ENCODE data around the gene ATP1A1.

The ATP1A1 gene

DNA sequence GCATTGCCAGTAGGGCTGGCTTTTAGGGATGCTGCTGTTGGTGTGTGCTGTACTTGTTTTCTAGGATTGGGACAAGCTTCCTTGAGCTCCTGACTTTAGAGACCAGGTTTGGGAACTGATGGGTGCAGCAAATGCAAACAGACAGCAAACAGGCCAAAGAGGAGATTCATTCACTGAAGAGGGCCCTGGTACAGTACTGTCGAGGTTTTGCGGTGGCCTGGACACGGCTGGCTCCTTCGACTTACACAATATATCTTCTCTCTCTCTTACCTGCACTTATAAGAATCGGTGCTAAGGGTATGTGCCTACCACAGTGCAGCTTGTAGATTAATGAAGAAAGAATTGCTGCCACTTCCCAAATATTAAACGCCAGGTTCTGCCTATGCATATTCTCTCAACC, 44.6 kb downstream of the ATP1A1 start:
- H3K36me3 Mint-ChIP-seq, result peaks cover 13% of the 10 kb centered on the region
- H3K4me3 Mint-ChIP-seq, result peak overlapping the region; percentile 83
- no peaks in the 10 kb centered on the region for H3K9me3 Mint-ChIP-seq
- peaks cover 24% of the 10 kb centered on the region for H3K4me1 Mint-ChIP-seq
- DNase-seq (ENCODE audit: low spot score in 2 of 2), result peak in 1 of 2 donors; percentile 47
- ATAC-seq, result no peak
- H3K27ac Mint-ChIP-seq, result peak overlapping the region; percentile 92

GRCh38 chr1:116418091-116418830, 45.2 kb downstream of the ATP1A1 start:
- H3K4me3 Mint-ChIP-seq, result peak overlapping the region; percentile 83
- peak; percentile 94 for ATAC-seq
- no peaks in the 10 kb centered on the region for H3K9me3 Mint-ChIP-seq
- peaks cover 13% of the 10 kb centered on the region for H3K36me3 Mint-ChIP-seq
- H3K27ac Mint-ChIP-seq, result peak overlapping the region; percentile 92
- H3K4me1 Mint-ChIP-seq, result peaks cover 24% of the 10 kb centered on the region
- peak; percentile 77 to 91 for DNase-seq (ENCODE audit: low spot score in 2 of 2)

DNA sequence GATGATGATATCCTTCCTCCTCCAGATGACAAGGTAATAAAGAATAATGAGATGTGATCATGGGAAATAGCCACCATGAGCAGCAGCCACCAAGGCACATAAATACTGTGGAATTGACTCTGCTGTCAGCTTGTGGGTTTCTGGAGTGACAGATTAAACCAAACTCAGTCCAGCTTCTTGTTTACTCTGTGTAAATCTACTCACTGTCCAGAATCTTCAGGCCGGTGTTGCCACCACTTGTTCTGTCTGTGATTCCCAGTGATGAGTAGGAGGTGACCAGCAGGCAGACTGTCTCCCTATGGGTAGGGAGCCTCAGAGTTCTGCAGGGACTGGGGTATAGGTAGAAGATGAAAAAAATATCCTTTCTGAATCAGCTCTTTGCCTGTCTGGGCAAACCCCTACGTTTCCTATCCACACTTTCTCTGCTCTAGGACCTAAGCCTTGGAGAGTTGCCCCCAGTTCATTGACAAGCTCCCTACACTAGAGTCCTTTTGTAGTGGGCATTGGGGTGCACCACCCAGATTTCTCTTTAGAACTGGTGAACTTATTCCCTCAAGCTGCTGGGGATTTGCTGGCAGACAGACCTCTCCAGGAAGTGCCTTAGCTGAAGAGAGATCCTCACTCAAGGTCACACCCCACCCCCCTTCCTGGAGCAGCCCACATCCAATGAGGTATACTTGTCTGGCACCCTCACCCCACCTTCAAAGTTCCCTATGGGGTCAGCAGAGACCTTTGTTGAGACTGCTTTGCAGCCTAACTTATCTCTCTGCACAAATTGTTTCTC, 47.6 kb downstream of the ATP1A1 start:
- no peaks in the 10 kb centered on the region for H3K9me3 Mint-ChIP-seq
- H3K36me3 Mint-ChIP-seq, result peaks cover 13% of the 10 kb centered on the region
- no peak for ATAC-seq
- peaks cover 19% of the 10 kb centered on the region for H3K4me1 Mint-ChIP-seq
- no peak overlapping the region for H3K27ac Mint-ChIP-seq
- peak in 1 of 2 donors; percentile 51 for DNase-seq (ENCODE audit: low spot score in 2 of 2)
- no peak overlapping the region for H3K4me3 Mint-ChIP-seq

DNA sequence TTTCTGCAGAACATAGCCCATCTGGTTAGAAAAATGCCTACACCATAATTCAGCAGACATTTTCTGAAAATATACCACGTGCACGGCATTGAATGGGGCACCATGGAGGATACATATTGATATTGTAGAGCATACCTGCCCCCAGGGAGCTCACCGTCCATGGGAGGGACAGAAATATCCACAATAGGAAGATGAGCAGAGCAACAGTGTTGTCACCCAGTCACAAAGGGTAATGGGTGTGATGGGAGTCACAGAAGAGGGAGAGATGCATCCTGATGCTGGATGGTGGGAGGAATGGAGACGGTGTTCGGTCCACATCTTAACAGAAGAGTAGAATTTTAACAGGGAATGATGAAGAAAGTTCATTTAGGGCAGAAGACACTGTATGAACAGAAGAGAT, 51.4 kb downstream of the ATP1A1 start:
- ATAC-seq (no peak), DNase-seq (ENCODE audit: low spot score in 2 of 2) (peak in 1 of 2 donors; percentile 38)
- no peak overlapping the region for H3K27ac Mint-ChIP-seq
- peaks cover 7% of the 10 kb centered on the region for H3K4me1 Mint-ChIP-seq
- no peaks in the 10 kb centered on the region for H3K9me3 Mint-ChIP-seq
- H3K36me3 Mint-ChIP-seq, result peaks cover 7% of the 10 kb centered on the region
- H3K4me3 Mint-ChIP-seq, result no peak overlapping the region

DNA sequence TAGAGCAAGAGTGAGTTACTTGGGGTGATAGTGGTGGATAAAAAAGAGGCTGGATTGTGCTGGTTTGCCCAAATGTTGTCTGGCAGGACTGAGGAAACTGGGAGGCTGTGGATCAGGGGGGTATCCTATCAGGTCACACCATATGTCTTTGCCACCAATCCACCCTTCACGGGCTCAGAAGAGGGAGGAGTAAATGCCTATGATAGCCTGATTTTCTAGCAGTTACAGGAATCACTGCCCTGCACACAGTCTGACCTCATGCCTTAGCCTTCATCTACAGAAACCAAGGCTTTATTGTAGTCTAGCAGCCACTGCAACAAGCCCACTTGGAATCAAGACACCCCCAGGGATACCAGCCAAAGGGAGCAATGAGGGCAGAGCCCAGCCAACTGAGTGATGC, 51.8 kb downstream of the ATP1A1 start:
- Mint-ChIP-seq H3K9me3 (no peaks in the 10 kb centered on the region), H3K27ac (no peak overlapping the region), H3K36me3 (peaks cover 3% of the 10 kb centered on the region), H3K4me3 (no peak overlapping the region), H3K4me1 (peaks cover 6% of the 10 kb centered on the region)
- peak in 1 of 2 donors; percentile 41 for DNase-seq (ENCODE audit: low spot score in 2 of 2)
- no peak for ATAC-seq

GRCh38 chr1:116425987-116426386, 52.9 kb downstream of the ATP1A1 start:
- Mint-ChIP-seq H3K4me3 (no peak overlapping the region), H3K27ac (no peak overlapping the region), H3K4me1 (peaks cover 6% of the 10 kb centered on the region), H3K36me3 (no peaks in the 10 kb centered on the region), H3K9me3 (no peaks in the 10 kb centered on the region)
- DNase-seq (ENCODE audit: low spot score in 2 of 2) (peak in 1 of 2 donors; percentile 33), ATAC-seq (no peak)

- Mint-ChIP-seq H3K27ac (no peak overlapping the region), H3K36me3 (no peaks in the 10 kb centered on the region), H3K4me1 (peaks cover 6% of the 10 kb centered on the region), H3K4me3 (no peak overlapping the region), H3K9me3 (no peaks in the 10 kb centered on the region)
- DNase-seq (ENCODE audit: low spot score in 2 of 2) (peak in 1 of 2 donors; percentile 41), ATAC-seq (no peak)
Measured at GRCh38 chr1:116426401-116426800, 53.4 kb downstream of the ATP1A1 start.

GRCh38 chr1:116428576-116428975, 55.5 kb downstream of the ATP1A1 start:
- DNase-seq (ENCODE audit: low spot score in 2 of 2) (peak in 1 of 2 donors; percentile 38), ATAC-seq (no peak)
- H3K4me1 Mint-ChIP-seq, result peaks cover 6% of the 10 kb centered on the region
- H3K4me3 Mint-ChIP-seq, result no peak overlapping the region
- H3K36me3 Mint-ChIP-seq, result no peaks in the 10 kb centered on the region
- no peak overlapping the region for H3K27ac Mint-ChIP-seq
- H3K9me3 Mint-ChIP-seq, result no peaks in the 10 kb centered on the region

DNA sequence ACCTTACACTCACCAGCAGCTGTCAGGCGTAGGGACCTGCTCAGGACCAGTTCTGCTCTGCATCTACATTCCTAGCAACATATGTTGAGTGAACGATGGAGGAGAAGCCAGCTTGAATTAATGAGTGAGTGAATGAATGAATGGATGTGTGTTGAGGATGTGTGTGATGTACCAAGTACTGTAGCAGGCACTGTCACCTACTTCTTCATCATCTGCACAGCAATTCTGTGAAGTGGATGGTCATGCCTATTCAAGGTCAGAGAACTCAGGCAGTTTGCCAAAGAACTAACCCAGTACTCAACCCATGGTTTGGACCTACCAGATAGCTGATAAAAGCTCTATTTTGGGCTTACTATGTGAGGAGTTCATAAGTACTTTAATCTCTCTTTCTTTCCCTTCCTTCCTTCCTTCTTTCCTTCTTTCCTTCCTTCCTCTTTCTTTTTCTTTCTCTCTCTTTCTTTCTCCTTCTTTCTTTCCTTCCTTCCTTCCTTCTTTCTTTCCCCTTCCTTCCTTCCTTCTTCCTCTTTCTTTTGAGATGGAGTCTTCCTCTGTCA, 56.9 kb downstream of the ATP1A1 start:
- Mint-ChIP-seq H3K36me3 (no peaks in the 10 kb centered on the region), H3K4me3 (no peak overlapping the region), H3K9me3 (no peaks in the 10 kb centered on the region), H3K27ac (no peak overlapping the region), H3K4me1 (peaks cover 6% of the 10 kb centered on the region)
- DNase-seq (ENCODE audit: low spot score in 2 of 2), result peak in 1 of 2 donors; percentile 37
- ATAC-seq, result no peak

DNA sequence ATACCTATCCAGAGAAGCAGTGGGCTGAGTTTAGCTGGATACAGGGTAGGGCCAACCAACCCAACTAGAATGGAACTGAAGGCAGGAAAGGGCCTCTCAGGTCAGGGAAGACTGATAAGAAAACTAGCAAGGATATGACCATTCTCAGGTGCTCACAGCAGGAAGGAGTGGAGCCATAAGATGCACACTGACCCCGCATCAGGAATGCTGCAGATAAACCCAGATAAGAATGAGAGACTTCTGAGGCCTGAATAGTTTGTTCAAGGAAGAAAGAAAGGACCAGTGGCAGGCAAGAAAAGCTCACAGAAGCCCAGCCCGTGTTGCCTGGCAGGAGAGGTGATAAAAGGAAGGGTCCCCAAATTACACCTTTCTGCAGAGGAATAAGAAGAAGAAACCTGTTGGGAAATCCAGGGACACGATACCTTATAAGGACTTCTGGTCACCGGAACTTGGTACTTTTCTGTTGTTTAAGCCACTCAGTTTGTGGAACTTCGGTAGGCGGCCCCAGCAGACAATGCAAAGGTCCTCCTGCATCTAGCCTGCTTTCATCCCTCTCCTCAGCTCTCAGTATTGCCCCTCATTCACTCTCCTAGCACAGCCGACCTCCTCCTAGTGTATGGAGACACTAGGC, 58.9 kb downstream of the ATP1A1 start:
- ATAC-seq (no peak), DNase-seq (ENCODE audit: low spot score in 2 of 2) (peak in 1 of 2 donors; percentile 25)
- H3K9me3 Mint-ChIP-seq, result no peaks in the 10 kb centered on the region
- no peak overlapping the region for H3K4me3 Mint-ChIP-seq
- H3K27ac Mint-ChIP-seq, result no peak overlapping the region
- H3K4me1 Mint-ChIP-seq, result peaks cover under 1% of the 10 kb centered on the region
- no peaks in the 10 kb centered on the region for H3K36me3 Mint-ChIP-seq

GRCh38 chr1:116432655-116433265, 59.7 kb downstream of the ATP1A1 start:
- Mint-ChIP-seq H3K4me3 (no peak overlapping the region), H3K4me1 (no peaks in the 10 kb centered on the region), H3K27ac (no peak overlapping the region), H3K36me3 (no peaks in the 10 kb centered on the region), H3K9me3 (no peaks in the 10 kb centered on the region)
- ATAC-seq (no peak), DNase-seq (ENCODE audit: low spot score in 2 of 2) (peak in 1 of 2 donors; percentile 38)

DNA sequence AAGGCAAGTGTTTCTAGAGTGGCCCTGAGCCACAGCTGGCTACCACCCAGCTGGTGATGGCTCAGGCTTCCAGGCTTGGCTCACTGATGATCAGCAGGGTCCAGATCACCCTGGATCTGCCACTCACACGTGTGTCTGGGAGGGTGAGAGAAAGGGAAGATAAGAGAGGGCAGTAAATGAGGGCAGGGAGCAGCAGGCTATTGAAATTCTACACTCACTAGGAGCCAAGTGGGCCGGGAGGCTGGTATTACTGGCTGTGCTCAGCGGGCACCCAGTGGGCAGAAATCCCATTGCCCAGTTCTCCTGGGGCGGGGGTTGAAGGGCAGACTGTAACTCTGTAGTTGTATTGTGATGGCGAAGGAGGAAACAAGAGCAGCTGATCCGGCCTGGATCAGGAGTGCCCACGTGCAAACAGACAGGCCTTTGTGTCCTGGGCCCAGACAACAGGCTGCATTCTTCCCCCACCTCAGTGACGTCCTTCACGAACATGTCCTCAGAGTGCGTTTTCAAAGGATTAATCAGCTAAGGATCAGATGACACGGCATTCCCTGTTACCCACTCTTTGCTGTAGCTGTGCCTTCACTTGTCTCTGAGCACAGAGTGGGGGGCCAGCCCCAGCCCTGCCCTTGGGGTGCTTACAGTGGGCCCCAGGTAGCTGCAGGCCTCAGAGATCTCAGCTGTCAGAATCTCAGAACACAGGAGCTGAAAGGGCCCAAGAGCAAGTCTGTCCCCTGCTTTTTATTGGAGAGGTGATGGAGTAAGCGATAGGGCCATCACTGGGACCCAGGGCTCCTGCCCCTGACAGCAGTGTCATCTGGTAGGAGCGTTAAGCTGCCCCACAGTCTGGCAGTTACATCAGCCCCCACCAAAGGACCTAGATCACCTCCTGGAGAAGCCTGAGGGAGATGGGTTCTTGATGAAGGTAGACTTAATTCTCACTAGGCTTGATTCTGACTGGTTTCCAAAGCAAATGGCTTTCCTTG, 60.5 kb downstream of the ATP1A1 start:
- no peaks in the 10 kb centered on the region for H3K36me3 Mint-ChIP-seq
- peak; percentile 19 for ATAC-seq
- H3K27ac Mint-ChIP-seq, result no peak overlapping the region

DNA sequence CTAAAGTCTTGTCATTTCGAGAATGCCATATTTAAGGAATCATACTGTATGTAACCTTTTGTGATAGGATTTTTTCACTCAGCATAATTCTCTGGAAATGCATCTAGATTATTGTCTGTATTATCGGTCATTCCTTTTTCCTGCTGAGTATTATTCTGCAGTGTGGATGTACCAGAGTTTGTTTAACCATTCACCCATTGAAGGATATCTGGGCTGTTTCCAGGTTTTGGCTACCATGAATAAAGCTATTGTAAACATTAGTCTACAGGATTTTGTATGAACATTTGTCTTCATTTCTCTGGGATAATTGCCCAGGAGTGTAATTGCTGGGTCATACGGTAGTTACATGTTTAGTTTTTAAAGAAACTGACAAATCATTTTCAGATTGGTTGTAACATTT, 61.8 kb downstream of the ATP1A1 start:
- Mint-ChIP-seq H3K27ac (no peak overlapping the region), H3K4me1 (no peaks in the 10 kb centered on the region), H3K4me3 (no peak overlapping the region), H3K36me3 (no peaks in the 10 kb centered on the region), H3K9me3 (no peaks in the 10 kb centered on the region)
- no peak for ATAC-seq
- peak in 1 of 2 donors; percentile 4 for DNase-seq (ENCODE audit: low spot score in 2 of 2)

More for the DNA sequence above, 60.5 kb downstream of the ATP1A1 start:
- no peak overlapping the region for H3K4me3 Mint-ChIP-seq
- no peaks in the 10 kb centered on the region for H3K4me1 Mint-ChIP-seq
- no peaks in the 10 kb centered on the region for H3K9me3 Mint-ChIP-seq
- DNase-seq (ENCODE audit: low spot score in 2 of 2), result peak in 1 of 2 donors; percentile 45

All from stimulated activated effector memory CD8-positive, alpha-beta T cell treated with anti-CD3 and anti-CD28 coated beads, Interleukin-12 subunit alpha, Interleukin-12 subunit beta, amount 100 ng/mL, for 72 hours (primary cell).